ENCODE data around the gene NIN.
"Not testable (repeated sequence)": the region's sequence is repeated elsewhere in the genome, so short reads cannot be mapped to it uniquely, and the experiment has no call there.

The NIN gene

GRCh38 chr14:50816395-50817047 lies 14.4 kb downstream of the NIN start:
- no peak for DNase-seq (ENCODE audit: low read depth)

- not testable (repeated sequence) for DNase-seq (ENCODE audit: low read depth)
These were observed 15.4 kb downstream of the NIN start for GRCh38 chr14:50815526-50815925.

GRCh38 chr14:50815058-50815457 lies 15.9 kb downstream of the NIN start:
- DNase-seq (ENCODE audit: low read depth): not testable (repeated sequence)

- no peak for DNase-seq (ENCODE audit: low read depth)
These were observed 16.8 kb downstream of the NIN start for GRCh38 chr14:50814161-50814560.

GRCh38 chr14:50813544-50813863 lies 17.5 kb downstream of the NIN start:
- no peak for DNase-seq (ENCODE audit: low read depth)

- DNase-seq (ENCODE audit: low read depth): no peak
These were observed 18.0 kb downstream of the NIN start for GRCh38 chr14:50812856-50813543.

GRCh38 chr14:50812180-50812579 lies 18.8 kb downstream of the NIN start:
- no peak for DNase-seq (ENCODE audit: low read depth)

- DNase-seq (ENCODE audit: low read depth): no peak
These were observed 22.9 kb downstream of the NIN start for GRCh38 chr14:50808053-50808452.

GRCh38 chr14:50806241-50806933 lies 24.6 kb downstream of the NIN start:
- no peak for DNase-seq (ENCODE audit: low read depth)

- DNase-seq (ENCODE audit: low read depth): no peak
These were observed 25.6 kb downstream of the NIN start for GRCh38 chr14:50805396-50805795.

GRCh38 chr14:50804181-50804721 lies 26.7 kb downstream of the NIN start:
- DNase-seq (ENCODE audit: low read depth): no peak

- DNase-seq (ENCODE audit: low read depth): no peak
These were observed 29.3 kb downstream of the NIN start for GRCh38 chr14:50801706-50802105.

GRCh38 chr14:50800032-50800431 lies 30.9 kb downstream of the NIN start:
- no peak for DNase-seq (ENCODE audit: low read depth)

- DNase-seq (ENCODE audit: low read depth): no peak
These were observed 32.9 kb downstream of the NIN start for GRCh38 chr14:50798048-50798421.

GRCh38 chr14:50797250-50798047 lies 33.5 kb downstream of the NIN start:
- DNase-seq (ENCODE audit: low read depth): no peak

- no peak for DNase-seq (ENCODE audit: low read depth)
These were observed 34.6 kb downstream of the NIN start for GRCh38 chr14:50796390-50796789.

- DNase-seq (ENCODE audit: low read depth): no peak
These were observed 35.1 kb downstream of the NIN start for GRCh38 chr14:50795909-50796308.

- no peak for DNase-seq (ENCODE audit: low read depth)
These were observed 35.8 kb downstream of the NIN start for GRCh38 chr14:50795142-50795541.

- DNase-seq (ENCODE audit: low read depth): no peak
These were observed 36.8 kb downstream of the NIN start for GRCh38 chr14:50794068-50794645.

- no peak for DNase-seq (ENCODE audit: low read depth)
These were observed 38.3 kb downstream of the NIN start for GRCh38 chr14:50792634-50793068.

GRCh38 chr14:50792051-50792477 lies 38.9 kb downstream of the NIN start:
- DNase-seq (ENCODE audit: low read depth): no peak

GRCh38 chr14:50791201-50791600 lies 39.8 kb downstream of the NIN start:
- no peak for DNase-seq (ENCODE audit: low read depth)

All from T follicular helper cell (primary cell).